Left kidney (tissue), 2 donors: ENCODE measurements around the gene SEC14L6. TPM values are rescaled to one million over a fixed set of nuclear protein-coding genes. Genes with fewer than 3 reads are reported as not detected.
"Not testable (repeated sequence)": the region's sequence is repeated elsewhere in the genome, so short reads cannot be mapped to it uniquely, and the experiment has no call there.

Experiments
- DNase-seq: peaks from one replicate; pipeline ENCODE4 v3.0.0-alpha.2; 2013
- polyA plus RNA-seq: library from polyadenylated mRNA; unstranded; fragments of 120-200 nt; gene quantifications from one replicate; pipeline ENCODE4 v1.2.1, GENCODE V29; 2013; ENCODE audit not compliant: insufficient read length

Gene SEC14L6
- polyA plus RNA-seq, 1 donor: 11.4 TPM

DNA sequence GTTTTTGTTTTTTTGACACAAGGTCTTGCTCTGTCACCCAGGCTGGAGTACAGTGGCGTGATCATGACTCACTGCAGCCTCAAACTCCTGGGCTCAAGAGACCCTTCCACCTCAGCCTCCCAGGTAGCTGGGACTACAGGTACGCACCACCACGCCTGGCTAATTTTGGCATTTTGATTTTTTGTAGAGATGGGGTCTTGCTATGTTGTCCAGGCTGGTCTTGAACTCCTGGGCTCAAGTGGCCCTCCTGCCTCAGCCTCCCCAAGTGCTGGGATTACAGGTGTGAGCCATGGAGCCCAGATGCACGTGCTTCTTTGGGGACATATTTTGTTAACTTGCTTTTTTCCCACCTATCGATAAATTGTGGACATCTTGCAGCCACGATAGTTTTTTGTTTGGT is 20.7 kb upstream of the SEC14L6 start:
- DNase-seq: not testable (repeated sequence)

GRCh38 chr22:30566125-30566524 is 19.6 kb upstream of the SEC14L6 start:
- no peak for DNase-seq

DNA sequence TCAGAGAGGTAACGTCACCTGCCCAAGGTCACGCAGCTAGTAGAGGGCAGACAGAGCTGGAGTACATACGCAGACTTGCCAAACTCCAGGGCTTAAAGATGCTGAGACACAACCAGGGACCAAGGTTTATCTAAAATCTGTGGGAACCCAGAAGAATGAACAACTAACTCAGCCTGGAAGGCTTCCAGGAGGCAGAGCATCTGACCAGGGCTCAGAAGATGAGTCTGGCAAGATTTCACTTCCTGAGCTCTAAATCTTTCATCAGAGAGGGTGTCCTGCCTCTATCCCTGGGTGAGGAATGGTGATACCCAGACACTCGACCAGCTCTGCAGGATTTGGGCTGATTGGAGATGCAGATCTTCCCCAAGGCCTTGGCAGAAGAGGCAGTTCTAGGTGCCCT is 18.8 kb upstream of the SEC14L6 start:
- DNase-seq: no peak

GRCh38 chr22:30564761-30565119 is 18.2 kb upstream of the SEC14L6 start:
- no peak for DNase-seq

DNA sequence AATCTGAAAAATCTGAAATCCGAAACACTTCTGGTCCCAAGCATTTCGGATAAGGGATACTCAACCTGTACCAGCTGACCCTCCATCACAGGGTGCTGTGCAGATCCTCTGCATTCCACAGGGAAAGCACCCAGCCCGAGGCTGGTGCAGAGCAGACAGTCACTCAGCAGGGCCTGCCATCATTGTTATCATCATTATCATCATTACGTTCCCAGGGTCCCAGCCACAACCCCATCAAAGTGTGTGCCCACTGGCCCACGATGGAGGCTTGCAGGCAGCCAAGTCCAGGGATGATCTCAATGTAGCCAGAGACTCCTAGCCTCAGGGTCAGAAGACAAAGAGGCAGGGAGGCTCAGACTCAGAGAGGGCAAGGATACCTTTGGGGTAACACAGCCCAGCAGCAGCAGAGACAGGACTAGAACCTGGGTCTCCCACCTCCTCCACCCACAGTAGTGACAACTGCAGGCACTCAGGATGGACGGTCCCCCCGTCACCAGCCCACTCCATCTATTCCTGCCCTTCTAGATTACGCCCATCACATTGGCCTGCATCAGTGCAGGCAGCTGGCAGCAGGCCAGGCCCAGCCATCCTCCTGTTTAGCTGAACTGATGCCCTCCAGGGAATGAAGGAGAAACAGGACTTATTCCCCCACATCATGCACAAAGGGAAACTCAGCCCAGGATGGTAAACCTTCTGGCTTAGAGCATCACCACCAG is 17.7 kb upstream of the SEC14L6 start:
- DNase-seq: no peak

GRCh38 chr22:30562366-30562765 is 15.8 kb upstream of the SEC14L6 start:
- no peak for DNase-seq

GRCh38 chr22:30561402-30562189 is 15.1 kb upstream of the SEC14L6 start:
- no peak for DNase-seq

DNA sequence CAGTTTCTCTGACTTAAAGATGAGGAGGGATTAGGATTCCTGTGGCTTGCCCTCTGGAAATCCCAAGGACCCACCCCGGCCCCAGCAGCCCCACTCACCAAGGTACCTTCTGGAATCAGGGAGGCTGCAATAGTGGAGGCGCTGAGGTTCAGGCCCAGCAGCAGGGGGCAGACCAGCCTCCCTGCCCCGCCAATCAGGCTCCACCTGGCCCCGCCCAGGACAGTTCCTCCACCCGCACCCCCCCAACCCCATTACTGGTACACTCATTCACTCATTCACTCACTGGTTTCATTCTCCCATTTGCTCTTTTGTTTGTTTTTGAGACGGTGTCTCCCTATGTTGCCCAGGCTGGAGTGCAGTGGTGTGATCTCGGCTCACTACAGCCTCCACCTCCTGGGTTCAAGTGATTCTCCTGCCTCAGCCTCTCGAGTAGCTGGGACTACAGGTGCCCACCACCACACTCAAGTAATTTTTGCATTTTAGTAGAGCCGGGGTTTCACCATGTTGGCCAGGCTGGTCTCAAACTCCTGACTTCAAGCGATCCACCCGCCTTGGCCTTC is 14.2 kb upstream of the SEC14L6 start:
- not testable (repeated sequence) for DNase-seq

DNA sequence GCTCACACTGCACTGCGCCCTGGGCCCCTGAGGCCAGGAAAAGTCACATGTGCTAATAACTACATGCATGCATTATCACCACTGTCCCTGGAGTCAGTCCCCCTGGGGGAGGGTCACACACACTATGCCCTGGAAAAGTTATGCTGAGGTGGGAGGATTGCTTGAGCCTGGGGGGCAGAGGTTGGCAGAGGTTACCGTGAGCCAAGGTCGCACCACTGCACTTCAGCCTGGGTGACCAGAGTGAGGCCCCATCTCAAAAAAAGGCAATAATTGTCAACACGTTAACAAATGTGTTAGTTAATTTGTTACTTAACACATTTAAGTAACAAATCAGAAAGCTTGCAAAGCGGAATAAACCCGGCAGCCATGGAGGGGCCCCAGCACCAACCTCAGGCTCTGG is 13.3 kb upstream of the SEC14L6 start:
- DNase-seq: no peak

DNA sequence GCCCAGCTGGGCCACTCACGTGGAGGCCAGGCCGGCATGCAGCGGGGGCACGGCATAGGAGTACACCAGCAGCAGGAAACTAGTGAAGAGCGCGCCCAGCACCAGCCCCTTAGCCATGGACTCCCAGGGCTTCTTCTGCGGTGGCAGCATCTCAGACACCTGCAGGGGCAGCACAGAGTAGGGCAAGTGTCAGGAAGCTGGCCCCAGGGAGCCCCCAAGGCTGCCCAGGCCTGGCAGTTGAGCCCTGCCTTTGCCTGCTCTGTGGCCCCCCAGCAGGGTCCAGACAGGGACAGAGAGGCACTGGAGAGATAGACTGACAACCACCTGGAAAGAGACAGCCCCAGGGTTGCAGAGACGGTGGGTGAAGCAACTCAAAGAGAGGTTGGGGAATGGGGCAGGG is 10.7 kb upstream of the SEC14L6 start:
- no peak for DNase-seq

DNA sequence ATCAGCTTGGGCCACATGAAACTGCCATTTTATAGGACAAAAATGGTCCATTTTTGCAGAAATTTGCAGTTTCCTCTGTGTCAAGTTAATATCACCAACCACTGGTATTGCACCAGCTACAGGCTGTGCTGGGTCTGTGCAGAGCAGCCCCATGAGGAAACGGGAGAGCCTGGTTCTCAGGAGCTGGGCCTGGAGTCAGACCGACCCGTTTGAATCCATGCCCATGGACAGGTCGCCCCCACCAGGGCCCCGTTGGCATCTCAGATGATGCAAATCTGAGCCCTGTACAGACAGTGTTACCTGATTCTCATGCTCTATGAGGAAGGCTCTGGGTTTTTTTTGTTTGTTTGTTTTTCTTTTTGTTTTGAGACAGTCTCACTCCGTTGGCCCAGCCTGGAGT is 9.8 kb upstream of the SEC14L6 start:
- no peak for DNase-seq

GRCh38 chr22:30555282-30556210 is 9.0 kb upstream of the SEC14L6 start:
- DNase-seq: no peak

GRCh38 chr22:30553971-30554370 is 7.4 kb upstream of the SEC14L6 start:
- no peak for DNase-seq

- no peak for DNase-seq
These were observed 6.2 kb upstream of the SEC14L6 start for GRCh38 chr22:30552719-30553118.

DNA sequence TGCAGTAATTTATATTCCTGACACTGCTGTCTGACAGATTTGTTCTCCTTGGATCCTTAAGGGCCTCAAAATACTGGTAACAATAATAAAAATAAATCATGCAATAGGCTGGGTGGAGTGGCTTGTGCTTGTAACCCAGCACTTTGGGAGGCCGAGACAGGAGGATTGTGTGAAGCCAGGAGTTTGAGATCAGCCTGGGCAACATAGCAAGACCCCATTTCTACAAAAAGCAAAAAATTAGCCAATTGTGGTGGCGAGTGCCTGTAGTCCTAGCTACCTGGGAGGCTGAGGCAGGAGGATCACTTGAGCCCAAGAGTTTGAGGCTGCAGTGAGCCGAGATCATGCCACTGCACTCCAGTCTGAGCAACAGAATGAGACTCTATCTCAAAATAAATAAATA is 5.3 kb upstream of the SEC14L6 start:
- DNase-seq: not testable (repeated sequence)

- DNase-seq: no peak
These were observed 647 bp upstream of the SEC14L6 start for GRCh38 chr22:30547188-30547587.

DNA sequence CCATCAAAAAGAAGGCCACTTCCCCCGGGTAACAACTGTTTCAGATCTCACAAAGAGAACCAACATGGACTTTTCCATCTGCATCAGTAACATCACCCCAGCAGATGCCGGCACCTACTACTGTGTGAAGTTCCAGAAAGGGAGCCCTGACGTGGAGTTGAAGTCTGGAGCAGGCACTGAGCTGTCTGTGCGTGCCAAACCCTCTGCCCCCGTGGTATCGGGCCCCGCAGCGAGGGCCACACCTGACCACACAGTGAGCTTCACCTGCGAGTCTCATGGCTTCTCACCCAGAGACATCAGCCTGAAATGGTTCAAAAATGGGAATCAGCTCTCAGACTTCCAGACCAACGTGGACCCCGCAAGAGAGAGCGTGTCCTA is 3.7 kb downstream of the SEC14L6 start:
- DNase-seq: no peak

DNA sequence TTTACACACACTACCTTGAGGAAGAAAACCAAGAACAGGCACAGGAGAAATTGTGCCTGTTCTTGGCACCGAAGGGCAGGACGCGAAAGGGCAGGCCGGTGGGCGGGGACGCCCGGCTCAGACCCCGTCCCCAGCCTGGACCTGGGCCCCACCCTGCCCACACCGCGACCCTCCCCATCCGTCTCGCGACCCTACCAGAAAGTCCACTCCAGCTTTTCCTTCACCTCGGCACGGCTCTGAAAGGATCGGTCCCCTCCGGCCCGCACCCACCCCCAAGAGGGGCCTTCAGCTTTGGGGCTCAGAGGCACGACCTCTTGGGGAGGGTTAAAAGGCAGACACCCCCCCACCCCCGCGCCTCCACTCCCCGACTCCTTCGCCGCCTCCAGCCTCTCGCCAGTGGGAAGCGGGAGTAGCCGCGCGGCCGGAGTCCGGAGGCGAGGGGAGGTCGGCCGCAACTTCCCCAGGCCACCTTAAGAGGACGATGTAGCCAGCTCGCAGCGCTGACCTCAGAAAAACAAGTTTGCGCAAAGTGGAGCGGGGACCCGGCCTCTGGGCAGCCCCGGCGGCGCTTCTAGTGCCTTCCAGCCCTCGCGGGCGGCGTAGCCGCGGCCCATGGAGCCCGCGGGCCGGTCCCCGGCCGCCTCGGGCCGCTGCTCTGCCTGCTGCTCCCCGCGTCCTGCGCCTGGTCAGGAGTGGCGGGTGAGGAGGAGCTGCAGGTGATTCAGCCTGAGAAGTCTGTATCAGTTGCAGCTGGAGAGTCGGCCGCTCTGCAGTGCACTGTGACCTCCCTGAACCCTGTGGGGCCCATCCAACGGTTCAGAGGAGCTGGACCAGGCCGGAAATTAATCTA is 4.4 kb downstream of the SEC14L6 start:
- DNase-seq: no peak

DNA sequence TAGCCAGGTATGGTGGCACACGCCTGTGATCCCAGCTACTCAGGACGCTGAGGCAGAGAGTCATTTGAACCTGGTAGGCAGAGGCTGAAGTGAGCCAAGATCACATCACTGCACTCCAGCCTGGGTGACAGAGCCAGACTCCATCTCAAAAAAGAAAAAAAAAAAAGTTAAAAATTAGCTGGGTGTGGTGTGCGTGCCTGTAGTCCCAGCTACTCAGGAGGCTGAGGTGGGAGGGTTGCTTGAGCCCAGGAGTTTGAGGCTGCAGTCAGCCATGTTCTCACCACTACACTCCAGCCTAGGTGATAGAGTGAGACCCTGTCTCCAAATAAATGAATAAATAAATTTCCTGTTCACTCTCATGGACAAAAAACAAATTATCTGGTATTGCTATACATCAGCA is 5.0 kb downstream of the SEC14L6 start:
- DNase-seq: not testable (repeated sequence)

DNA sequence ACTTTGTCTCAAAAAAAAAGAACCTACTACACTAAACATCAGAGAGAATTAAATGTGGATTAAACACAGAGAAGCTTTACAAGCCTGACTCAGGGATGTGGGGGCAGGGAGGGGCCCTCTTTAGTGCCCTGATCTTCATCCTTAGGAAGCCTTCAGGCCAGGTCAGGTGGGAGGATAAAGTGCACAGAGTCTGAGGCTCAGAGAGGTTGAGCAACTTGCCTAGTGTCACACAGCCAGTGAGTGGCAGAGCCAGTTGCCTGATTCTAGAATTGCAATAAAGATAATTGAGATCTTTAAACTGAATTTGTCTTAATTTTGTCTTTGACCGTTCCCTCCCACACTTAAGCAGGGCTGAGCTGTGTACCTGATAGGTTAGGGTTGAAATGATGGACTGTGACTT is 7.2 kb downstream of the SEC14L6 start:
- no peak for DNase-seq

- no peak for DNase-seq
These were observed 8.3 kb downstream of the SEC14L6 start for GRCh38 chr22:30538280-30538679.
